HTR-8/SVneo (cell line): ENCODE results near the gene ADCY3.
"Not testable (repeated sequence)": the region's sequence is repeated elsewhere in the genome, so short reads cannot be mapped to it uniquely, and the experiment has no call there.

ENCODE experiments used
- DNase-seq: peaks from one replicate; pipeline ENCODE4 v3.0.0; 2011; ENCODE audit warnings: low spot score, mixed read lengths; ENCODE audit not compliant: insufficient read length
- FAIRE-seq: peaks from 2 replicates; lab custom pipeline; 2011; peaks lifted over from hg19 to GRCh38; lab: Jason Lieb, UNC

The ADCY3 gene

DNA sequence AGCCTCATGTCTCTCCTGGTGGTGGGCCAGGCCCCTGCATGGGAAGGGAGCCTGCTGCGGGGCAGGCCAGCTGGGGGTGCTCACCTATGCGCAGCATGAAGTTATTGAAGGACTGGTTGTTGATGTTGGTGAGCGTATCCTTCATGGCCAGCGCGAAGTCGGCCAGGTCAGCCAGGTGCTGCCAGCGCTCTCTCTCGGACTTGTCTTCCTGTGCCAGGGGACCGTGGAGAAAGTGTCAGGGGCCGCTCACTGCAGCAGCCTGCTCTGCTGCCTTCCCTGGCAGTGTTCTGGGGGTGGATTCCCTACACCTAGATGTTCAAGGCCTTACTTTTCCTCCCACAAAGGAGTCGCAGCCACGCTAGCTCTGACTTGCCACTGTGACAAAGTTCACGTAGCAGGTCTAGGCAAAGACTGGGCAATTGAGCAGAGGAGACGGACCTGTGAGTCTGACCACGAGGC lies 98.6 kb downstream of the ADCY3 start:
- FAIRE-seq (no peak), DNase-seq (no peak)

DNA sequence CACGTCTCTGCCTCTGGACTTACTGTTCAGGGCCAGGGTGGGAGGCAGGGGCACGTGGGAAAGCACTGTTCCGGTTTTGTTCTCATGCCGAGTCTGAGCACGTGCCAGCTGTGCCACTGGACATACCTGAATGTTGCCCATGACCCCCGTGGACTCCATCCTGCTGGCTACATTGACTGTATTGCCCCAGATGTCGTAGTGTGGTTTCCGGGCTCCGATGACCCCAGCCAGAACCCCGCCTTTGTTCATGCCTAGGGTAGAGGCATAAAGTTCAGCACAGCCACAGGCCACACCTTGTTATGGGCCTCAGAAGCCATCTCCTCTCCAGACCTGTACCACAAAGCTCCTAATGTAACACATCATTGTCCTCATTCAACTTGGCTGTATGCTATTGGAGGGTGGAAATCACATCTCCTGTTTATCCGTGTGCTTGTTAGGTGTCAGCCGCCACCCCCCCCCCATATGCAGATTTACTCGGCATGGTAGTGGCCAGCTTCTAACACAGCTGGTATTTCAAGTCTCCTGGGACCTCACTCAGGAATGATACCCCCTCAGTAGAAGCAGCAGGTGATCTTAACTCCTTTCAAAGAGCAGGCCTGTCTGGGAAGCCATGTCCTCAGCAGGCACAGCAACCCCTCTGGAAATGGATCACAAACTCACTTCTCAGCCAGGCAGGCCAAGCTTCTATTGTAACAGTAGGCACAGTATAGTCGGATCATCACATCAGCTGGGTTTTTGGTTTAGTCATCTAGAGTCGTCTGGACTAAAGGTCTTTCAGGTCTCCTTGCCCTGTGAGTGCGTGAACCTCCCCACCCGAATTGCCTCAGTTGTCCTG lies 99.2 kb downstream of the ADCY3 start:
- DNase-seq: no peak
- FAIRE-seq: peak; percentile 13

GRCh38 chr2:24820175-24820513 lies 99.9 kb downstream of the ADCY3 start:
- no peak for FAIRE-seq
- no peak for DNase-seq

DNA sequence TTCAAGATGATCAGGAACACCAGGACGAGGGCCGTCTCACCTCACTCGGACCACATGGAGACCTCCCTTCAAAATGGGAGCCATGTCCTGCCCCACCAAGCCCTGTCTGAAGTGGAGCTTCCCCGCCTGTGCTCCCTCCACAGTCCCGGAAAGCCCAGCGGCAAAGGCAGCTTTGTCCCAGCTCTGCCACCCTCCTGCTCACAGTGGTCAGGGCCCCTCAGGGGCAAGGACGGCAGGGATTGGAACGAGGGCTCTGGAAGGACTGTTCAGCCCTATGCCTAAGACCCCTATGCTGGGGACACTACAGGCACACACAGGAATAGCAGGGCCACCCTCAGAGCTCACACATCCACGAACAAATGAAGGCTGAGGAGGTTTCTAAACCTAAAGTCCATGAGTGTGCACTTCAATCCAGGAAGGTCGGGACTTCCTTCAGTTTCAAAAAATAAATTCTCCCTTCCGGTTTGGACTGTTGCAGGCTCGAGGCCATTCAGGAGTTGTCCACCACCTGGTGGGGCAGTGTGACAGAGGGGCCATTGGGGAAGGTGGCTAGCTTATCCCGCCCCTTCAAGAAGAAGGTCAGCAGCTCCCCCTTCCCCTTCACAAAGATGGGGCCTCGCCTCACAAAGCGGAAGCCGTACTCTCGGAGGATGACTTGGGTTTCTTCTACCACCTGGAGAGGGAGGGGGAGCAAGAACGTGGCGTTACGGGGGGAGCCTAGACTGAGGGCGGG lies 100.4 kb downstream of the ADCY3 start:
- DNase-seq: no peak
- FAIRE-seq: no peak

- DNase-seq: no peak
- FAIRE-seq: no peak
These were observed 101.3 kb downstream of the ADCY3 start for GRCh38 chr2:24818721-24819167.

DNA sequence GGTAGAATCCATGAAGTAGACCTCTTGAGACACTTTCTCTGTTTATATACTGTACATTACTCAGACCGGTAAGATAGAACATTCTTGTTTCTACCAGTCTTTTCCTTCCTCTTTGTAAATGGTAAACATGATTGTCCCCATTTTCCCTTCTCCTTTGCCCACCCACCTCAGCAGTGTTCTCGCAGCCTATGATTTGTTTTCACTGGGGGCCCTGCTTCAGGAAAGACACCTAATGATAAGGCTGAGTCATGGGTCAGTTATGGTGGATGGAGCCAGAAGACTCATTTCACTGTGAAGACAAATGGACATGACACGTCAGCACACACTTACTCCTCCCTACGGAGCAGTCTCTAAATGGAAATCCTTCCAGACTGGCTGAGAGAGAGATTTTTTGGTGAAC lies 103.2 kb downstream of the ADCY3 start:
- peak; percentile 66 for DNase-seq
- peak; percentile 63 for FAIRE-seq

DNA sequence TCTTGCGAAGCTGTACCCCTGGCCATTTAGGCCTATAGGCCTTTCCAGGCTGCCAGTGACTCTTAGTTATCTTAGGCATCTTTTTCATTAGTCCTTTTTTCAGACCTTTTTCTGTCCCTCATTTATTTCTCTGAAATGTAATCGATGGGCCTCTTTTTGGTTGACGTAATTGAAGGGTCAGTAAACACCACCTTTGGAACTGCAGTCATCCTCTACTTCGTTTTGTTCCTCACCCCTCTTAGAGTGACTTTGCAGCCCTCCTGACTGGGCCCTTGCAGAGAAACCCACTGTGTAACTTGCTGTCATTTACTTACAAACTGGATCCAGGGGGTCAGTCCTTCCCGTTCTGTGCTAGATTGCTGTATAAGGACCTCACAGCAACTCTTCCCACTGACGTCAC lies 103.6 kb downstream of the ADCY3 start:
- no peak for DNase-seq
- FAIRE-seq: no peak

- DNase-seq (no peak), FAIRE-seq (no peak)
These were observed 104.9 kb downstream of the ADCY3 start for GRCh38 chr2:24815171-24815570.

- DNase-seq (no peak), FAIRE-seq (no peak)
These were observed 105.5 kb downstream of the ADCY3 start for GRCh38 chr2:24814516-24814915.

DNA sequence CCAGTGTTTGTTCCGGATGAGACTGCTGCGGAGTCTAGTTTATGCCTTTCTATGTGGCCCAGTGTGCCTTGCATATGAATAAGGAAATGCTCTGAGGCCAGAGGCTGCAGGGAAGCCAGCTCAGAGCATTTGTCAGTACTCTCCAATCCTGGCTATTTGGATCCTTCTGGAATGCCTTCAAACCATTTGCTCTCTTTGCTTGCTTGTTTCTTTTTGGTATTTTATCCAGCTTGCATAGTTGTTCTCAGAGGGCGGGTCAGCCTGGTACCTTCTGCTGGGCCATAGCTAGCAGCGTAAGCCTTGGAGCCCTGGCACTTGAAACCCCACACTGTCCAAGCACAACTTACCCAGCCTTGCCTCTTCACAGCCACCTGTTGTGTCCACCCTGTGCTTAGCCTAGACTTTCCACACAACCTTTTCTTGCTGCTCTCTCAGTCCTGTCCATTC lies 106.3 kb downstream of the ADCY3 start:
- no peak for FAIRE-seq
- no peak for DNase-seq

DNA sequence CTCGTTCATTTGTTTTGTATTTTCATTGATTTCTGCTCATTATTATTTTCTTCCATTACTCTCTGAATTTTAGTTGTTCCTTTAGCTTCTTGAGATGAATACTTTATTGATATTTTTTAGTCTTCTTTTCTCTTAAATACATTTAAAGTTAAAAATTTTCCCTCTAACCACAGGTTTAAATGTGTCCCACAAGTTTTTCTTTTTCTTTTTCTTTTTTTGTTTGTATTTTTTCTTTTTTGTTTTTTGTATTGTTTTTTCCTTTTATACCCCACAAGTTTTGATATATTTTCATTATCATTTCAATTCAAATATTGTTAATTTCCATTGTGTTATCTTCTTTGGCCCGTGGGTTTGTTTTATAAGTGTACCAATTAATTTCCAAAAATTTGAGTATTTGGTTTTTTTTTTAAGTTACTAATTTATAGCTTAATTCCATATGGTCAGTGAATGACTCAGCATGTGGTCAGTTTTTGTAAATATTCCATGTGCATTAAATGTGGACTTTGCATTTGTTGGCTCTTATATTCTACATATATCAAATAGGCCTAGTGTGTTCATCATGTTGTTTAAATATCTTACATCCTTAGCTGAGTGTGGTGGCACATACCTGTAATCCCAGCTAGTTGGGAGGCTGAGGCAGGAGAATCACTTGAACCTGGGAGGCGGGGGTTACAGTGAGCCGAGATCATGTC lies 110.6 kb downstream of the ADCY3 start:
- DNase-seq (no peak), FAIRE-seq (no peak)

- no peak for DNase-seq
- FAIRE-seq: no peak
These were observed 113.4 kb downstream of the ADCY3 start for GRCh38 chr2:24806661-24807036.

GRCh38 chr2:24805811-24806660 lies 114.0 kb downstream of the ADCY3 start:
- DNase-seq, FAIRE-seq: not testable (repeated sequence)

GRCh38 chr2:24800487-24800886 lies 119.5 kb downstream of the ADCY3 start:
- not testable (repeated sequence) for DNase-seq, FAIRE-seq

DNA sequence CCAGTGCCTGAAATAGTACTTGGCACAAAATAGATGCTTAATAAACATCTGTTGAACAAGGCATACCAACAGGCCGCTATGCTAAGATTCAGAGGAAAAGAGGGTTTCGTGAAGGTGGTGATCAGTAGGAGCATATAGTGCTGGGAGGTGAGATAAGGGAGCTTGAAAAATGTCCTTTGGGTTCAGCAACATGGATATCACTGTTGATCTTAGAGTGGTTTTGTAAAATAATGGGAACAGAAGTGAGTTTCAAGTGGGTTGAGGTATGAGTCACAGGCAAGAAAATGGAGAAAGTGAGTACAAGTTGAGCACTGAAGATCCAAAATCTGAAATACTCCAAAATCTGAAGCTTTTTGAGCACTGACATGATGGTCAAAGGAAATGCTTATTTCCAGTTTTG lies 122.4 kb downstream of the ADCY3 start:
- FAIRE-seq: no peak

GRCh38 chr2:24793761-24794435 lies 126.1 kb downstream of the ADCY3 start:
- DNase-seq: peak; percentile 48
- peak; percentile 16 for FAIRE-seq

More for the DNA sequence above, 122.4 kb downstream of the ADCY3 start:
- no peak for DNase-seq

- DNase-seq: peak; percentile 98
- FAIRE-seq: peak; percentile 83
These were observed 126.9 kb downstream of the ADCY3 start, which contains the start of the genes CENPO and PTRHD1 for GRCh38 chr2:24792874-24793760. CENPO (plus strand) TSS chr2:24793425; CDS start chr2:24793920, 495 bp downstream. PTRHD1 (minus strand) TSS chr2:24793391; CDS start chr2:24793377, 14 bp downstream.

- DNase-seq (no peak), FAIRE-seq (no peak)
These were observed 127.5 kb downstream of the ADCY3 start for GRCh38 chr2:24792542-24792873.
